22Rv1 (cell line): Measurements from ENCODE around the gene ARMC9.

Experiments used
- ZFX ChIP-seq: fragments of 450-650 bp; IDR thresholded peaks from 2 replicates; pipeline ENCODE4 v1.6.1; 2017; ENCODE audit warnings: antibody characterized with exemption, borderline replicate concordance
- TF ChIP-seq, protein P1 (sequence below): fragments of 450-650 bp; IDR thresholded peaks from 2 replicates; pipeline ENCODE4 v1.5.1; 2017; ENCODE audit warnings: mild to moderate bottlenecking

DNA sequence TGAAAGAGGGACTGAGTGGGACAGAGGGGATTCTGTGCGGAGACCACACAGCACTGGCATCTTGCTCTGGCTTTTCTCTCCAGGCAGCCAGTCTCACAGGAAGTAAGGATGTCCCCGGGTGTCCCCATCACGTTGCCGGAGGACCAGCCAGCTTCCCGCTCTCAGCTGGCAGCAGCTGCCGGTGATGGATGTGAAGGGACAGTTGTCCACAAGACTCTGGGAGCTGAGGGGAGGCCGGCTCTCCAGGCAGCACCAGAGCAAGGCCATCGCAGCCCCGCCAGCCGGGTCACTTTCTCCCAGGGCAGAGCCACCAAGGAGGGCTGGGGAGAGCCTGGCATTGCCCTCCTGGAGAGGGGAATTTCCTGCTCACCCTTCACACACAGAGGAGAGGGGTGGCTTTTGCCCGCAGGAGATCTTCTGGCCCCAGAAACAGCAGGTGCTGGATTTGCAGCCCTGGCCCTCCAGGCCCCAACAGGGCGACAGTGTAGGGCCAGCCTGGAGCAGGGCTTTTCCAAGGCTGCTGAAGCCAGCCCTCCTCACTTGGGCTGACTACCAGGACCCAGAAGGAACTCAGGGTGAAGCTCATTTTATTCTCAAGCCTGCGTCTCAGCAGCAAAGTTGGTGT is 173.1 kb downstream of the ARMC9 start:
- TF ChIP-seq, protein P1, sequence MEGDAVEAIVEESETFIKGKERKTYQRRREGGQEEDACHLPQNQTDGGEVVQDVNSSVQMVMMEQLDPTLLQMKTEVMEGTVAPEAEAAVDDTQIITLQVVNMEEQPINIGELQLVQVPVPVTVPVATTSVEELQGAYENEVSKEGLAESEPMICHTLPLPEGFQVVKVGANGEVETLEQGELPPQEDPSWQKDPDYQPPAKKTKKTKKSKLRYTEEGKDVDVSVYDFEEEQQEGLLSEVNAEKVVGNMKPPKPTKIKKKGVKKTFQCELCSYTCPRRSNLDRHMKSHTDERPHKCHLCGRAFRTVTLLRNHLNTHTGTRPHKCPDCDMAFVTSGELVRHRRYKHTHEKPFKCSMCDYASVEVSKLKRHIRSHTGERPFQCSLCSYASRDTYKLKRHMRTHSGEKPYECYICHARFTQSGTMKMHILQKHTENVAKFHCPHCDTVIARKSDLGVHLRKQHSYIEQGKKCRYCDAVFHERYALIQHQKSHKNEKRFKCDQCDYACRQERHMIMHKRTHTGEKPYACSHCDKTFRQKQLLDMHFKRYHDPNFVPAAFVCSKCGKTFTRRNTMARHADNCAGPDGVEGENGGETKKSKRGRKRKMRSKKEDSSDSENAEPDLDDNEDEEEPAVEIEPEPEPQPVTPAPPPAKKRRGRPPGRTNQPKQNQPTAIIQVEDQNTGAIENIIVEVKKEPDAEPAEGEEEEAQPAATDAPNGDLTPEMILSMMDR, result no peak
- no peak for TF ChIP-seq ZFX
